RKO (cell line): Measurements from ENCODE around the gene CCL20.
"Not testable (repeated sequence)": the region's sequence is repeated elsewhere in the genome, so short reads cannot be mapped to it uniquely, and the experiment has no call there.

Experiments
- DNase-seq: peaks from one replicate; pipeline ENCODE4 v3.0.0-alpha.2; 2016; ENCODE audit warnings: low spot score

The CCL20 gene

DNA sequence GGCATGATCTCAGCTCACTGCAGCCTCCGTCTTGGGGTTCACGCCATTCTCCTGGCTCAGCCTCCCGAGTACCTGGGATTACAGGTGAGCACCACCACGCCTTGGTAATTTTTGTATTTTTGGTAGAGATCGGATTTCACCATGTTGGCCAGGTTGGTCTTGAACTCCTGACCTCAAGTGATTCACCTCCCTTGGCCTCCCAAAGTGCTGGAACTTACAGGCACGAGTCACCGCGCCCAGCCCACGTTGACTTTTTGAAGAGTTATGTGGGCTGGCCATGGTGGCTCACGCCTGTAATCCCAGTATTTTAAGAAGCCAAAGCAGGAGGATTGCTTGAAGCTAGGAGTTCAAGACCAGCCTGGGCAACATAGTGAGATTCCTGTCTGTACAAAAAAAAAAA lies 20.8 kb downstream of the CCL20 start:
- no peak for DNase-seq

DNA sequence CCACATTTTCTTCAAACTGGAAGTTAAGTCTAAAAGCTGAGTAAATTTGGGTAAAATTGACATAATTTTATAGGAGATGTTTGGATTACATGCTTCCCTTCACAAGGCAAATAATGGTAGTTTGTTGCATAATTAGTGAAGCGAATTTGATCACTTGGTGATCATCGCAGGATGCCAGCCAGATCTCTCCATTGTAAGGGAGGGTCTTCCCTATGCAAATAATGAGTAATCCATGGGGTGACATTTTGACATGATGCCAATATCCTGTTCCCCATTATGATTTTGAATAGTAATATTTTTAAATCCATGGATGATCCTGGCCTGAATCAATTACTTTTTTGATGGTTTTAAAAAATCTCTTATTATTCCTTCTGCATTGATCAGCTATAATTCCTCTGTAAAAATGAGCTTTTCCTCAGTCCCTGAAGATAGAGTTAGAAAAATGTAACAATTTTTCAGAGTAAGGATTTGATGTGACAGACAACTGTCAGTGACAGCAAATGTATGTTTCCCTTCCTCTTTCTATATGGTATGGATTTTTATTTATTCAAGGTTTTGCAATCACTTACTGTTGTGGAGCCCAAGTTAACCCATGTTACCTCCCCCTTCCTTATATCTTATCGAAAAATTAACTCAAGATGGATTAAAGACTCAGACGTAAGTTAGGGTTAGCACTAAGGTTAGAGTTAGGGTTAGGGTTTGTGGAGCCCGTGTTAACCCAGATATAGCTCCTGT lies 21.4 kb downstream of the CCL20 start:
- no peak for DNase-seq

- not testable (repeated sequence) for DNase-seq
These were observed 25.9 kb downstream of the CCL20 start for GRCh38 chr2:227839339-227840129.

GRCh38 chr2:227846831-227847230 lies 33.2 kb downstream of the CCL20 start:
- no peak for DNase-seq

- DNase-seq: no peak
These were observed 34.5 kb downstream of the CCL20 start for GRCh38 chr2:227848146-227848545.

- no peak for DNase-seq
These were observed 34.9 kb downstream of the CCL20 start for GRCh38 chr2:227848586-227848985.

DNA sequence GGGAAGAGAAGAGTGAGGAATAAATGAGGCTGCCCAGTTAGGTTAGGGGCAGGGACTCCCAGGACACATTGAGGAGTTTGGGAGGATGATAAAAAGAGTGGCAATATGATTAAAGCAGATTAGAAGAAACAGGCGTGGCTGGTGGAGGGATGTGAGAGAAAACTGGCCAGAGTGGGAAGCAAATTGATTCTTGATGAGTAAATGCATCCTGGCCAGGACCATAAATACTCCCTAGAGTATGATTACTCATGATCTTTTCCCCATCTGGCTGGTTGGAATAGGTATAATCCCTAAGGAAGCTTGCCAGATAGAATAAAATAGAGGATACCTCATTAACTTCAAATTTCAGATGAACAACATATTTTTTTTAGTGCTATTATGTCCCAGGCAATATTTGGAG lies 36.3 kb downstream of the CCL20 start:
- DNase-seq: no peak

DNA sequence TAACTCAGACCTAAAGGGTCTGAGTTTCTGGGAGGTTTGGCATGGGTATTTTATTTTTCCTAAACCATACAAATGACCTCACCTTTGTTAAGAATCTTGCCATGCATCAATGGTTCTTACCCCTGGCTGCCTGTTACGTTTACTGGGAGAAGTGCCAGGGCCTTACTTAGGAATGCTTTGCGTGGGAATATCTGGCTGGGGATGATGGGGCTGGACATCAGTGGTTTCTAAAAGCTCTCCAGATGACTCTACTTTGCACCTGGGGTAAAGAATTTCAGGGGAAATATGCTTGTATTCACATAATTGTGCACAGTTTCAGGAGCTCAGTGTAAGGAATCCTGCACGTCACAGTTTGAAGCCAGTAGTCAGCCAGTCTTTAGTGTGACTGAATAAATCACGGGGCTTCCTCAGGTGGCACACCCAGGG lies 39.6 kb downstream of the CCL20 start:
- DNase-seq: no peak

DNA sequence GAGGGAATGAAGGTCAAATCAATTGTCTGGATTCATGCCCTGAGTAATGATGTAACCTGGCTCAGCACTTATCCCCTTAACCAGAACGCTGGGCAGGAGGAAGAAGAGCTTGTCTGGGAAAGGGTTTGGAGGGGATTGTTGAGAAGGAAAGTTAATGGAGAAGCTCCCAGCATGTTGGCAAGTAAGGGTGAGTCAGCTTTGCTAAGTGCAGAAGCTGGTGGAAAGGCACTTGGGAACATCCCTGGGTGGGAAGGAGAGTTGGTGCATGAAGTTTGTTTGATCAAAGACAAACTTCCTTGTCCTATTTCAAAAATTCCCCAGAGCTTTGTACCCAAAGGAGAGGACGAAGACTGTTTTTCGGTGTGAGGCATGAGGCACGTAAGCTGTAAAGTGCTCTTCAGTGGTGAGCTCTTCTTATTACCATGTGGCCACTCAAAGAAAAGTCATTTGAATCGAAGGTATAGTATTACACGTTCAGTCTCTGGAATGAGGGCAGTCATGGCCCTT lies 40.2 kb downstream of the CCL20 start:
- no peak for DNase-seq

GRCh38 chr2:227855440-227855839 lies 41.8 kb downstream of the CCL20 start:
- DNase-seq: no peak

GRCh38 chr2:227856697-227857096 lies 43.1 kb downstream of the CCL20 start:
- DNase-seq: no peak

- no peak for DNase-seq
These were observed 46.6 kb downstream of the CCL20 start for GRCh38 chr2:227860221-227860641.

GRCh38 chr2:227861011-227861410 lies 47.4 kb downstream of the CCL20 start:
- DNase-seq: no peak

DNA sequence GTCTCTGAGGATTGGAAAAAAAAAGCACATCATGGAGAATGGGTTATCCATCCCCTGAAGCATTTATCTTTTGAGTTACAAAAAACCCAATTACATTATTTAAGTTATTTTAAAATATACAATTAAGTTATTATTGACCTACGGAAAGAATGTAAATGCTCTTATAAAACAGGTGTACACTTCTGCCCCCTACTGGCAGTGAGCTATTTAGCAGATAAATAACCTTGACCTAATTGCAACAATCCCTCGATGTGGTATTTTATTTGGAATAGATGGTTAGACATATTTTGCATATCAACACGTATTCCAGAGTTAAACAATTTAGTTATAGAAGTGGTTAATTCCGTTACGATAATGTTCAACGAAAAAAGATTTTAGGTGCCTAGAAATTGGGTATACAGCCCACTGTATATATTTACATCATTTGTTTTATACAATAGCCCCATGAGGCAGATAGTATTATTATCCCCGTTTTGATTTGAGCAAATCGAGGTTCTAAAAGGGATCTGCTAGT lies 48.6 kb downstream of the CCL20 start:
- peak; percentile 36 for DNase-seq

DNA sequence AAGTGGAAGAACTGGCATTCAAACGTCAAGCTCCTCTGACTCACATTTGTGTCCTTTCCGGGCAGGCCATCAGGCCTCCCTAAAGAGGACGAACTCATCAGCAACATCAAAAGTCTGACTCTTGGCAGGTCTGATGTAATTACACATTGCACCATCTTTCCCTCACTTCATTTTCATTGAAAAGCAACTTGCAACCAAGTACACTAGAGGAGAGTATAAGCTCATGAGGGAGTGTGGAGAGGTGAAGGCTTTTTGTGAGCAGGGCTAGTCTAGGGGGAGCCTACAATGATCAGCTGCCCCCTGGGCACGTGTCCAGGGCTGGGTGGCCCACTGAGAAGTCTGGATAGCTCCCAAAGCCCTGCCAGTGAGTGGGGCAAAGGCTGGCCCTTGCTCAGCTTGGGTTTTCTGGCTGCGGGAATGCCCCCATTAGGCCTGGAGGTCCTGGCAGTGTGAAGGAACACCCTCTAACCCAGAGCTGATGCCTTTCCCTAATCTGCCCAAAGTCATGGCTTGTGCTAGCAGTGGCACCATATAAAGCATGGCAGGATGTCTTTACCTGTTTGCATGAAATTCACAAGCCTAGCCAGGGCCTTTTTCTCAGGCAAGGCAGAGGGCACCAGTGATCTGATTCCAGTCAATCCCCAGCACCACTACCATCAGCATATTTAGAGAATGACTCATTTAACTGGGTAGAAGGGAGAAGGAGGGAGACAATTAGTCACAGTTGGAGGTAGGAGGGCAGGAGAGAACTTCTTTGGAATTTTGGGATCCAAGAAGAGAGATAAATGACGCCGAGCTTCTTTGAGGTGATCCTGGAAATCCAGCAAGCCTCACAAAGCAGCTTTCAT lies 49.3 kb downstream of the CCL20 start:
- peak; percentile 69 for DNase-seq

GRCh38 chr2:227864161-227864756 lies 50.6 kb downstream of the CCL20 start:
- no peak for DNase-seq

GRCh38 chr2:227865291-227865690 lies 51.6 kb downstream of the CCL20 start:
- no peak for DNase-seq
